Fibroblast of lung (primary cell): ENCODE measurements around the gene TAF11L5.

Experiments used
- EZH2 ChIP-seq: IDR thresholded peaks from 2 replicates; pipeline ENCODE4 v1.5.1; 2012; ENCODE audit warnings: low read length, control low read depth, mild to moderate bottlenecking; ENCODE audit errors: missing control alignments
- TF ChIP-seq, protein P1 (sequence below), 2 donors: IDR thresholded peaks in 1 of 2; conservative IDR thresholded peaks in 1 of 2; 1 replicate in 1 of 2; 2 replicates in 1 of 2; pipeline ENCODE4 v1.5.1; 2011 to 2012; ENCODE audit warnings: low read length in 2 of 2, control low read depth in 1 of 2, inconsistent platforms in 1 of 2, low read depth in 1 of 2, mild to moderate bottlenecking in 1 of 2

DNA sequence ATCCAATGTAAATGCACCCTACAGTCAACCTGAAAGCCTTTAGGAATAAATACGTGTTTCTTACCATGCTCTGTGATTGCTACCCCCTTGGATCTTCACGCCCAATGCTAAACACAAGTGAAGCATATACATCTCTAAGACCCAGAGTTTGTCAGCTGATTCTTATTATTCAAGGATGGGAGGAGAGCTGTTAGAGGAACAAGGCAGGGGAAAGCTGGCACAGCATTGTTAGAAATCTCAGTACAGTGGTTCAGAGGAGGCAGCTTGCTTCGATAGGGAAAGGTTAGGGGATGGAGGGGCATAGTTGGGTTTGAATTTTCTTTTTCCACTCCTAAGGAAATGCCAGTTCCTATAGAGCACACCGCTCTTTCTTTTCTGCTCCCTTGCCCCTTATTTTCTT lies 43.7 kb upstream of the TAF11L5 start:
- TF ChIP-seq EZH2 = no peak
- TF ChIP-seq, protein P1, sequence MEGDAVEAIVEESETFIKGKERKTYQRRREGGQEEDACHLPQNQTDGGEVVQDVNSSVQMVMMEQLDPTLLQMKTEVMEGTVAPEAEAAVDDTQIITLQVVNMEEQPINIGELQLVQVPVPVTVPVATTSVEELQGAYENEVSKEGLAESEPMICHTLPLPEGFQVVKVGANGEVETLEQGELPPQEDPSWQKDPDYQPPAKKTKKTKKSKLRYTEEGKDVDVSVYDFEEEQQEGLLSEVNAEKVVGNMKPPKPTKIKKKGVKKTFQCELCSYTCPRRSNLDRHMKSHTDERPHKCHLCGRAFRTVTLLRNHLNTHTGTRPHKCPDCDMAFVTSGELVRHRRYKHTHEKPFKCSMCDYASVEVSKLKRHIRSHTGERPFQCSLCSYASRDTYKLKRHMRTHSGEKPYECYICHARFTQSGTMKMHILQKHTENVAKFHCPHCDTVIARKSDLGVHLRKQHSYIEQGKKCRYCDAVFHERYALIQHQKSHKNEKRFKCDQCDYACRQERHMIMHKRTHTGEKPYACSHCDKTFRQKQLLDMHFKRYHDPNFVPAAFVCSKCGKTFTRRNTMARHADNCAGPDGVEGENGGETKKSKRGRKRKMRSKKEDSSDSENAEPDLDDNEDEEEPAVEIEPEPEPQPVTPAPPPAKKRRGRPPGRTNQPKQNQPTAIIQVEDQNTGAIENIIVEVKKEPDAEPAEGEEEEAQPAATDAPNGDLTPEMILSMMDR (conservative IDR thresholded peaks at IDR 0.05 in 1 of 2, IDR thresholded peaks at IDR 0.05 in 1 of 2; ENCODE audit: low read depth in 1 of 2, low read length in 2 of 2) = no peak
